KMS-11 (cell line): ENCODE data around the gene CDK19.

ENCODE experiments used
- H2AFZ ChIP-seq: fragments of 200-600 bp; sonication (generic); 2 replicates; pipeline ENCODE4 v1.6.1; 2016; ENCODE audit warnings: antibody characterized with exemption, mixed run types, low read depth
- H3K27ac ChIP-seq: fragments of 200-600 bp; sonication (generic); 2 replicates; pipeline ENCODE4 v1.6.1; 2016; ENCODE audit warnings: mild to moderate bottlenecking, mixed run types
- H3K27me3 ChIP-seq: fragments of 200-600 bp; sonication (generic); 2 replicates; pipeline ENCODE4 v1.6.1; 2017; ENCODE audit warnings: mild to moderate bottlenecking, low read depth, mixed run types, moderate library complexity; ENCODE audit not compliant: insufficient read depth
- H3K36me3 ChIP-seq: fragments of 200-600 bp; sonication (generic); 2 replicates; pipeline ENCODE4 v1.6.1; 2017; ENCODE audit warnings: mild to moderate bottlenecking, mixed run types; ENCODE audit not compliant: insufficient read depth
- H3K4me1 ChIP-seq: fragments of 200-600 bp; sonication (generic); 2 replicates; pipeline ENCODE4 v1.6.1; 2016; ENCODE audit warnings: mild to moderate bottlenecking, low read depth, mixed run types; ENCODE audit not compliant: poor library complexity, severe bottlenecking
- H3K4me2 ChIP-seq: fragments of 200-600 bp; sonication (generic); 2 replicates; pipeline ENCODE4 v1.7.0; 2016; ENCODE audit warnings: mild to moderate bottlenecking, mixed run types
- H3K4me3 ChIP-seq: fragments of 200-600 bp; sonication (generic); IDR thresholded peaks from 2 replicates; pipeline ENCODE4 v1.6.1; 2017; ENCODE audit warnings: low read depth, low read length, mixed read lengths; ENCODE audit not compliant: insufficient read depth
- H3K79me2 ChIP-seq: fragments of 200-600 bp; sonication (generic); 2 replicates; pipeline ENCODE4 v1.6.1; 2016; ENCODE audit warnings: low read depth, mixed run types; ENCODE audit not compliant: insufficient read depth
- H3K9ac ChIP-seq: fragments of 200-600 bp; sonication (generic); 2 replicates; pipeline ENCODE4 v1.6.1; 2016; ENCODE audit warnings: mild to moderate bottlenecking, mixed run types
- H4K20me1 ChIP-seq: fragments of 200-600 bp; sonication (generic); 2 replicates; pipeline ENCODE4 v1.6.1; 2016; ENCODE audit warnings: mild to moderate bottlenecking, mixed run types; ENCODE audit not compliant: insufficient read depth
- TF ChIP-seq, protein P1 (sequence below): fragments of 200-600 bp; sonication (generic); conservative IDR thresholded peaks from 2 replicates; pipeline ENCODE4 v1.6.1; 2017; ENCODE audit warnings: low read depth, mild to moderate bottlenecking, antibody characterized with exemption, low read length, moderate library complexity, mixed read lengths

Gene CDK19

DNA sequence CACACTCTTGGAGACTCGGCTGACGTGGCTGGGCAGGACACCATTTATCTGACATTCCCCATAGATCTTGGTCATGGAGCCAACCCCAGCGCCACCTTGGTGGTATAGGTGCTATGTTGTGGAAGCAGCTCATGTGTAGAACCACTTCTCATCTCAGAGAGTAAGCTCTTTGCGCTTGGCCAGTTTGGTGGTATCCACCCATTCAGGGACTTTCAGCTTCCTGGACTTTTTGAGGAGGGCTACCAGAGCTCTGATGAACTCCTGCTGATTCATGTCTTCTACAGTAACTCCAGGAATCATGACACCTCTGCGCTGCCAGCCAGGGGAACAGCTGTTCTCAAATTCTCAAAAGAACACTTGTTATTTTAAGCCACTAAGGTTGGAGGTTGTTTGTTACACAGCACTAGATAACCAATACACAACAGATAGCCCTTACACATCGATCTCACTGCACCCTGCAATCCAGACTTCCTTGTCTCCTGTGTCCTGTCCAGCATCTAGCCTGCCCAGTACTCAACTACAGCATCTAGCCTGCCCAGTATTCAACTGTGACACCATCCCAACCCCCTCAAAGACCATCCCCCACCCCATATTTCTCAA is 252.9 kb downstream of the CDK19 start:
- Histone ChIP-seq H3K27me3 (no peaks in the 10 kb centered on the region), H2AFZ (no peak overlapping the region), H4K20me1 (no peaks in the 10 kb centered on the region), H3K4me2 (no peak overlapping the region), H3K4me3 (no peak overlapping the region), H3K79me2 (no peaks in the 10 kb centered on the region), H3K36me3 (no peaks in the 10 kb centered on the region), H3K27ac (no peak overlapping the region), H3K4me1 (no peaks in the 10 kb centered on the region), H3K9ac (no peak overlapping the region)
- TF ChIP-seq, protein P1, sequence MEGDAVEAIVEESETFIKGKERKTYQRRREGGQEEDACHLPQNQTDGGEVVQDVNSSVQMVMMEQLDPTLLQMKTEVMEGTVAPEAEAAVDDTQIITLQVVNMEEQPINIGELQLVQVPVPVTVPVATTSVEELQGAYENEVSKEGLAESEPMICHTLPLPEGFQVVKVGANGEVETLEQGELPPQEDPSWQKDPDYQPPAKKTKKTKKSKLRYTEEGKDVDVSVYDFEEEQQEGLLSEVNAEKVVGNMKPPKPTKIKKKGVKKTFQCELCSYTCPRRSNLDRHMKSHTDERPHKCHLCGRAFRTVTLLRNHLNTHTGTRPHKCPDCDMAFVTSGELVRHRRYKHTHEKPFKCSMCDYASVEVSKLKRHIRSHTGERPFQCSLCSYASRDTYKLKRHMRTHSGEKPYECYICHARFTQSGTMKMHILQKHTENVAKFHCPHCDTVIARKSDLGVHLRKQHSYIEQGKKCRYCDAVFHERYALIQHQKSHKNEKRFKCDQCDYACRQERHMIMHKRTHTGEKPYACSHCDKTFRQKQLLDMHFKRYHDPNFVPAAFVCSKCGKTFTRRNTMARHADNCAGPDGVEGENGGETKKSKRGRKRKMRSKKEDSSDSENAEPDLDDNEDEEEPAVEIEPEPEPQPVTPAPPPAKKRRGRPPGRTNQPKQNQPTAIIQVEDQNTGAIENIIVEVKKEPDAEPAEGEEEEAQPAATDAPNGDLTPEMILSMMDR = no peak

DNA sequence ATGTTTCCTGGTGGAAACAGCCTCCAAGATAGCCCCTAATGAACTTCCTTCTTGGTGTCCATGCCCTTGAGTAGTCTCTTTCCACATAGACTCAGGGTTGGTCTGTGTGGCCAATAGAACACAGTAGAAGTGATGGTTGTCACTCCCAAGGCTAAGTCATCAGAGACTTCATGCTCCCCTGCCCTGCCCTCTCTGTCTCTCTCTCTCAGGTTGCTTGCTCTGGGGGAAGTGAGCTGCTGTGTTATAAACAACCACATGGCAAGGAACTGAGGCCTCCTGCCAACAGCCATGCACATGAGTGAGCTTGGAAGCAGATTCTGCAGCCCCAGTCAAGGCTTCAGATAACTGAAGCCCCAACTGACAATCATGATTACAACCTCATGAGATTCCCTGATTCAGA is 253.6 kb downstream of the CDK19 start:
- H3K9ac ChIP-seq = no peak overlapping the region
- no peaks in the 10 kb centered on the region for H3K36me3 ChIP-seq
- no peaks in the 10 kb centered on the region for H4K20me1 ChIP-seq
- H3K4me1 ChIP-seq = no peaks in the 10 kb centered on the region
- H2AFZ ChIP-seq = no peak overlapping the region
- no peak overlapping the region for H3K4me2 ChIP-seq
- TF ChIP-seq, protein P1 = no peak
- H3K27me3 ChIP-seq = no peaks in the 10 kb centered on the region
- H3K27ac ChIP-seq = no peak overlapping the region
- H3K4me3 ChIP-seq = no peak overlapping the region
- H3K79me2 ChIP-seq = no peaks in the 10 kb centered on the region

DNA sequence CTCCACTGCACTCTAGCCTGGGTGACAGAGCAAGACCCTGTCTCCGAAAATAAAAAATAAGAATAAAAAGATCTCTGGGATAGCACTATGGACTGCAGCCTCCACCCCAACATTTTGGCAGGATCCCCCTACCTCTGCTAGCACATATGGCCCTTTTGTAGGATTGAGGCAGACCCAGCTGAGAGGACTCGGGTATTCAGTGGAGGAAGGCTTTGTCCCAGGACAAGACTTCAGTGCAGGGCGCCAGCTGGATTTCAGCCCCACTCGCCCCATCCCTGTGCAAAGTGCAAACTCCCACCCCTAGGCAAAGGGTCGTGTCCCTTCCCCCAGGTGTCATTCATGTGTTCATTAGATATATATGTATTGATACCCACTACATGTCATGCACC is 254.3 kb downstream of the CDK19 start:
- Histone ChIP-seq H3K4me2 (no peak overlapping the region), H3K4me3 (no peak overlapping the region), H3K79me2 (no peaks in the 10 kb centered on the region), H4K20me1 (no peaks in the 10 kb centered on the region), H3K27ac (no peak overlapping the region), H3K27me3 (no peaks in the 10 kb centered on the region), H3K36me3 (no peaks in the 10 kb centered on the region), H2AFZ (no peak overlapping the region), H3K4me1 (no peaks in the 10 kb centered on the region), H3K9ac (no peak overlapping the region)
- TF ChIP-seq, protein P1 = no peak

DNA sequence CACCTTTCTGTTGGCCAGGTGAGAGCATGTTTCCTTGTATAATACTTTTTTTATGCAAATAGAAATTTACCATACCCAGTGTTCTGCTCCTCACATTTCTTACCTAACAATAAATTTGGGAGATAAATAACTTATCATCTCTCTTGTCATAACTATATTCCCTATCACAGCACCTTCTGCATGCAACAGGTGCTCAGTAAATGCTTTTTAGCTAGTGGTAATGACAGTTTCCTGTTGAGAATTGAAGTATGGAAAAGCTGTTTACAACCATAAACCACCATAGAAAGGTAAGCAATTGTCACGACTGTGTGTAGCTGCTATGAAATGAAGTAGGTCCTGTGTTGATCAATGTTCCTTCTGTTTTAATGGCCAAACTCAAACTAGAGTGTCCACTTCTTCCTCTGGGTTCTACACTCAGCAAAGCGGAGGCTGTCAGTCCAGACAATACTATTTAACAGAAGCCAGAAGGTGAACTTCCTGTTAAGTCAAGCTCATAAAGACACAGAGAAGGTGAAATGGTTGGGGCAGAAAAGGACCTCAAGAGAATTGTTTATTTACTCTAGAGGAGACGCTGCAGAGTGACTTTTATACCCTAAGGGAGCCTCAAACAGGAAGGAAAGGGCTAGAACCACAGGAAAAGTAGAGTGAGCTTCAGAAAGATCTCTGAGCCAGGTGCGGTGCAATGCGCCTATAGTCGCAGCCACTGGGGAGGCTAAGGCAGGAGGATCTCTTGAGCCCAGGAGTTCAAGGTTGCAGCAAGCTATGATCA is 254.8 kb downstream of the CDK19 start:
- H3K79me2 ChIP-seq = no peaks in the 10 kb centered on the region
- H3K9ac ChIP-seq = no peak overlapping the region
- no peaks in the 10 kb centered on the region for H3K4me1 ChIP-seq
- TF ChIP-seq, protein P1 = no peak
- H3K27me3 ChIP-seq = no peaks in the 10 kb centered on the region
- no peaks in the 10 kb centered on the region for H4K20me1 ChIP-seq
- no peak overlapping the region for H2AFZ ChIP-seq
- H3K4me3 ChIP-seq = no peak overlapping the region
- H3K36me3 ChIP-seq = no peaks in the 10 kb centered on the region
- H3K4me2 ChIP-seq = no peak overlapping the region
- H3K27ac ChIP-seq = no peak overlapping the region
